ENCODE data around the gene TRIO. TPM values are rescaled to one million over a fixed set of nuclear protein-coding genes. Genes with fewer than 3 reads are reported as not detected.
A peak's percentile ranks its signal among the peaks of the same experiment; 100 is the strongest.

The TRIO gene
- total and polyA plus RNA-seq, 2 donors (not counting 1 experiment from before 2014, with no cell fraction given): 134 to 281 TPM

DNA sequence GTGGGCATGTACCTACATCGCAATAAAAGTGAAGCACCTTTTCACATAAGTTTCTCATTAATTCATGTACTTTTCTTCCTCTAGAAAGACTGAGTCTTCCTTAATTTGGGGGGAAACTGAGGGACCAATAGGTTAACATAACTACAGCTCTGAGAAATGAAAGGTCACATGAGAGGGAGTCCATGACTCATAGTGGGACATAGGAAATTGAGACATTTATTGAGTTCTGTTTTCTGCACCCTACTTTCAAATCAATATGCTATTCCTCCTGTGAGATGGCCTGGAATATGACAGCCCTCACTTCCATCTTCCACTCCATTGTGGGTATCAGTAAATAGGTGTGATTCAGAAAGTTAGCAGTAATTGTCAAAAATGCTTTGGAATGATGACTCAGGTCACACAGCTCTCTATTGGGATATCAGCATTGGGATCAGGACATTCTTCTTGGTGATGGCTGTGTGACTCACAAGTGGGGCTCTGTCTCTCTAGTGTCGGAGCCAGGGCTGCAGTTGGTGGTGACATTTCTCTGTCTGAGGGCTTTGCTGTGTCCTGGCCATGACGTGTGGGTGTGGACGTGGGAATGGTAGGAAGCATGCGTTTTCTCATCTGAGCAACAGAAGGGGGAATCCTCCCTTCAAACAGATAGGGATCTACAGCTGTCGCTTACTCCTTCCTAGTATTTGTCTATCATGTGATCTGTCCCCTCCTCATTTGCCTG, 125.0 kb downstream of the TRIO start:
- Histone ChIP-seq H3K4me1 (ENCODE audit: control insufficient read depth, extremely low read depth, insufficient read depth, low read length) (peaks cover 47% of the 10 kb centered on the region), H2AFZ (ENCODE audit: low read length) (no peak overlapping the region), H3K79me2 (ENCODE audit: control insufficient read depth, insufficient read depth, low read length) (peaks cover 88% of the 10 kb centered on the region), H3K9ac (ENCODE audit: insufficient read depth, low read length) (no peak overlapping the region), H3K4me2 (ENCODE audit: extremely low read depth, insufficient read depth, low read length) (peak overlapping the region; percentile 41), H3K4me3 (replicated peaks in 1 of 4; ENCODE audit: control extremely low read depth in 1 of 4, insufficient read depth in 1 of 4, low read depth in 3 of 4, low read length in 4 of 4) (no peak overlapping the region), H3K27ac (ENCODE audit: insufficient read depth, low read length) (peak overlapping the region; percentile 71), H3K36me3 (ENCODE audit: control insufficient read depth, insufficient read depth, low read length) (peaks cover 2% of the 10 kb centered on the region), H3K27me3 (ENCODE audit: control insufficient read depth, insufficient read depth, low read length) (no peaks in the 10 kb centered on the region), H3K9me3 (ENCODE audit: control insufficient read depth, insufficient read depth, low read depth, low read length) (no peaks in the 10 kb centered on the region), H4K20me1 (ENCODE audit: control insufficient read depth, extremely low read depth, insufficient read depth, low read length) (no peaks in the 10 kb centered on the region)
- peak; percentile 34 to 92 for DNase-seq (ENCODE audit: low read depth in 2 of 2)
- no peak for TF ChIP-seq EZH2 (IDR thresholded peaks at IDR 0.05; ENCODE audit: low read length, missing control alignments)
- TF ChIP-seq, protein P1, sequence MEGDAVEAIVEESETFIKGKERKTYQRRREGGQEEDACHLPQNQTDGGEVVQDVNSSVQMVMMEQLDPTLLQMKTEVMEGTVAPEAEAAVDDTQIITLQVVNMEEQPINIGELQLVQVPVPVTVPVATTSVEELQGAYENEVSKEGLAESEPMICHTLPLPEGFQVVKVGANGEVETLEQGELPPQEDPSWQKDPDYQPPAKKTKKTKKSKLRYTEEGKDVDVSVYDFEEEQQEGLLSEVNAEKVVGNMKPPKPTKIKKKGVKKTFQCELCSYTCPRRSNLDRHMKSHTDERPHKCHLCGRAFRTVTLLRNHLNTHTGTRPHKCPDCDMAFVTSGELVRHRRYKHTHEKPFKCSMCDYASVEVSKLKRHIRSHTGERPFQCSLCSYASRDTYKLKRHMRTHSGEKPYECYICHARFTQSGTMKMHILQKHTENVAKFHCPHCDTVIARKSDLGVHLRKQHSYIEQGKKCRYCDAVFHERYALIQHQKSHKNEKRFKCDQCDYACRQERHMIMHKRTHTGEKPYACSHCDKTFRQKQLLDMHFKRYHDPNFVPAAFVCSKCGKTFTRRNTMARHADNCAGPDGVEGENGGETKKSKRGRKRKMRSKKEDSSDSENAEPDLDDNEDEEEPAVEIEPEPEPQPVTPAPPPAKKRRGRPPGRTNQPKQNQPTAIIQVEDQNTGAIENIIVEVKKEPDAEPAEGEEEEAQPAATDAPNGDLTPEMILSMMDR (conservative IDR thresholded peaks at IDR 0.05 in 1 of 2, IDR thresholded peaks at IDR 0.05 in 1 of 2; ENCODE audit: low read depth in 1 of 2, low read length in 2 of 2): no peak

DNA sequence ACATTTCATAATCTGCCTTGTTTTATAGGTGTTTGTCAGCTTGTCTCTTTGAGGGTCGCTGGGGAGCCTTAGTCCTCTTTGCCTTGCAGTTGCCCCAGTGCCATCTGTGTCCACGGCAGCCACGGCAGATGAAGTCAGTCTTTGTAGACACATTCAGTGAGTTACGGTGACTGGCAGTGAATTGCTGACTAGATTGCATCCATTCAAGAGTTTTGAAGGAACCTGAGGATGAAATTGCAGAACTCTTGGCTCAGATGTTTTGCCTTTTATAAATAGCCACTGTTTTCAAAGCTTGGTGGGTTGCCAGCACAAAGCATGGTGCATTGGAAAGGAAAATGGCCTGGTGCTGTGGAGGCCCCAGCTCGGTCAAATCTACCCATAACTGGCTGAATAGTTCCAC, 125.6 kb downstream of the TRIO start:
- Histone ChIP-seq H3K9ac (ENCODE audit: insufficient read depth, low read length) (no peak overlapping the region), H3K4me3 (replicated peaks in 1 of 4; ENCODE audit: control extremely low read depth in 1 of 4, insufficient read depth in 1 of 4, low read depth in 3 of 4, low read length in 4 of 4) (no peak overlapping the region), H3K79me2 (ENCODE audit: control insufficient read depth, insufficient read depth, low read length) (peaks cover 88% of the 10 kb centered on the region), H3K4me2 (ENCODE audit: extremely low read depth, insufficient read depth, low read length) (peak overlapping the region; percentile 41), H3K4me1 (ENCODE audit: control insufficient read depth, extremely low read depth, insufficient read depth, low read length) (peaks cover 41% of the 10 kb centered on the region), H2AFZ (ENCODE audit: low read length) (no peak overlapping the region), H4K20me1 (ENCODE audit: control insufficient read depth, extremely low read depth, insufficient read depth, low read length) (no peaks in the 10 kb centered on the region), H3K27me3 (ENCODE audit: control insufficient read depth, insufficient read depth, low read length) (no peaks in the 10 kb centered on the region), H3K9me3 (ENCODE audit: control insufficient read depth, insufficient read depth, low read depth, low read length) (no peaks in the 10 kb centered on the region), H3K27ac (ENCODE audit: insufficient read depth, low read length) (peak overlapping the region; percentile 71), H3K36me3 (ENCODE audit: control insufficient read depth, insufficient read depth, low read length) (peaks cover 2% of the 10 kb centered on the region)
- DNase-seq (ENCODE audit: low read depth in 2 of 2): peak; percentile 57 to 70
- no peak for TF ChIP-seq EZH2 (IDR thresholded peaks at IDR 0.05; ENCODE audit: low read length, missing control alignments)
- TF ChIP-seq, protein P1 (conservative IDR thresholded peaks at IDR 0.05 in 1 of 2, IDR thresholded peaks at IDR 0.05 in 1 of 2; ENCODE audit: low read depth in 1 of 2, low read length in 2 of 2): no peak

DNA sequence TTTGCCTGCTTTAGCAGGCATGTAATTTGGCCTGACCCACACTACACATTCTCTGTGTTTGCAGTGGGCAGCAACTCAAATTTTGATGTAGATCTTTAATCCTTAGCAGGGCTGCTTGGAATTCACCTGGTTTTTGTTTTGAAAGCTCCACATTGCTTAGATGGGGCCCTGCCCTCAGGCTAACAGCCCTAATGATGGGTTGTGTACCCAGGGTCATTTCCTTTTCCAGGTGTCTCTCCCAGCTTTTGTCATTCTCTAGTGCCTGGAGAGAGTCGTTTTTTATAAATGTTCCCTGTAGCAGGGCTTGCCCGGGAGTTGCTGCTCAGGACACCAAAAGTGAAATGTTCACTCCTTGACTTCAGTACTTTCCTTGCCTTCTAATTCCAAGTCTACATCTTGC, 126.3 kb downstream of the TRIO start:
- Histone ChIP-seq H3K4me2 (ENCODE audit: extremely low read depth, insufficient read depth, low read length) (peak overlapping the region; percentile 9), H3K4me3 (replicated peaks in 1 of 4; ENCODE audit: control extremely low read depth in 1 of 4, insufficient read depth in 1 of 4, low read depth in 3 of 4, low read length in 4 of 4) (no peak overlapping the region), H3K27me3 (ENCODE audit: control insufficient read depth, insufficient read depth, low read length) (no peaks in the 10 kb centered on the region), H2AFZ (ENCODE audit: low read length) (no peak overlapping the region), H3K9me3 (ENCODE audit: control insufficient read depth, insufficient read depth, low read depth, low read length) (no peaks in the 10 kb centered on the region), H3K36me3 (ENCODE audit: control insufficient read depth, insufficient read depth, low read length) (peaks cover 2% of the 10 kb centered on the region), H3K4me1 (ENCODE audit: control insufficient read depth, extremely low read depth, insufficient read depth, low read length) (peaks cover 41% of the 10 kb centered on the region), H4K20me1 (ENCODE audit: control insufficient read depth, extremely low read depth, insufficient read depth, low read length) (no peaks in the 10 kb centered on the region), H3K27ac (ENCODE audit: insufficient read depth, low read length) (peak overlapping the region; percentile 71), H3K9ac (ENCODE audit: insufficient read depth, low read length) (no peak overlapping the region), H3K79me2 (ENCODE audit: control insufficient read depth, insufficient read depth, low read length) (peaks cover 90% of the 10 kb centered on the region)
- no peak for DNase-seq (ENCODE audit: low read depth in 2 of 2)
- TF ChIP-seq, protein P1 (conservative IDR thresholded peaks at IDR 0.05 in 1 of 2, IDR thresholded peaks at IDR 0.05 in 1 of 2; ENCODE audit: low read depth in 1 of 2, low read length in 2 of 2): no peak
- no peak for TF ChIP-seq EZH2 (IDR thresholded peaks at IDR 0.05; ENCODE audit: low read length, missing control alignments)
